HG02759 (cell line): ENCODE measurements around the gene LMBRD1.
A peak's percentile ranks its signal among the peaks of the same experiment; 100 is the strongest.
"Not testable (repeated sequence)": the region's sequence is repeated elsewhere in the genome, so short reads cannot be mapped to it uniquely, and the experiment has no call there.

Source experiments
- ATAC-seq: cut with Tn5 transposase; IDR thresholded peaks from one replicate; pipeline ENCODE4 v1.9.1; 2021; ENCODE audit warnings: mild to moderate bottlenecking, moderate library complexity; ENCODE audit not compliant: unreplicated experiment

The LMBRD1 gene

GRCh38 chr6:69798796-69799195 is 2.0 kb upstream of the LMBRD1 start:
- not testable (repeated sequence) for ATAC-seq

GRCh38 chr6:69796073-69796641 is 653 bp downstream of the LMBRD1 start:
- ATAC-seq, result peak; percentile 13

GRCh38 chr6:69795469-69796072 is 1.2 kb downstream of the LMBRD1 start:
- peak; percentile 32 for ATAC-seq

- no peak for ATAC-seq
These were observed 4.5 kb downstream of the LMBRD1 start for GRCh38 chr6:69792292-69792691.

- ATAC-seq, result peak; percentile 55
These were observed 5.7 kb downstream of the LMBRD1 start for GRCh38 chr6:69791065-69791471.

- ATAC-seq, result peak; percentile 19
These were observed 6.2 kb downstream of the LMBRD1 start for GRCh38 chr6:69790629-69791028.

- ATAC-seq, result no peak
These were observed 7.2 kb downstream of the LMBRD1 start for GRCh38 chr6:69789578-69789977.

- ATAC-seq, result not testable (repeated sequence)
These were observed 9.4 kb downstream of the LMBRD1 start for GRCh38 chr6:69787436-69787835.

- ATAC-seq, result no peak
These were observed 11.1 kb downstream of the LMBRD1 start for GRCh38 chr6:69785697-69786096.

- ATAC-seq, result peak; percentile 75
These were observed 12.0 kb downstream of the LMBRD1 start for GRCh38 chr6:69784595-69785377.

GRCh38 chr6:69783108-69783507 is 13.7 kb downstream of the LMBRD1 start:
- ATAC-seq, result no peak

GRCh38 chr6:69780585-69781178 is 16.1 kb downstream of the LMBRD1 start:
- no peak for ATAC-seq

GRCh38 chr6:69775941-69776340 is 20.9 kb downstream of the LMBRD1 start:
- no peak for ATAC-seq

GRCh38 chr6:69775585-69775849 is 21.3 kb downstream of the LMBRD1 start:
- no peak for ATAC-seq

GRCh38 chr6:69774740-69775584 is 21.8 kb downstream of the LMBRD1 start:
- ATAC-seq, result no peak

GRCh38 chr6:69771158-69771906 is 25.5 kb downstream of the LMBRD1 start:
- ATAC-seq, result no peak

GRCh38 chr6:69768664-69769063 is 28.1 kb downstream of the LMBRD1 start:
- ATAC-seq, result no peak

GRCh38 chr6:69763763-69764162 is 33.0 kb downstream of the LMBRD1 start:
- no peak for ATAC-seq

- no peak for ATAC-seq
These were observed 35.0 kb downstream of the LMBRD1 start for GRCh38 chr6:69761853-69762252.

GRCh38 chr6:69758214-69758613 is 38.6 kb downstream of the LMBRD1 start:
- ATAC-seq, result no peak
